MM.1S (cell line): Measurements from ENCODE around the gene SPTBN2.

ENCODE experiments used
- DNase-seq: peaks from one replicate; pipeline ENCODE4 v3.0.0-alpha.2; 2015
- H2AFZ ChIP-seq: fragments of 300-600 bp; sonication (generic); 2 replicates; pipeline ENCODE4 v1.6.0; 2016; ENCODE audit warnings: antibody characterized with exemption, low read length
- H3F3A ChIP-seq: fragments of 300-600 bp; sonication (generic); 2 replicates; pipeline ENCODE4 v1.6.1; 2016; ENCODE audit warnings: mild to moderate bottlenecking, antibody characterized with exemption, low read length, moderate library complexity, mixed read lengths; ENCODE audit not compliant: insufficient read depth
- H3K27ac ChIP-seq: fragments of 300-600 bp; sonication (generic); 2 replicates; pipeline ENCODE4 v1.5.1; 2016; ENCODE audit warnings: mild to moderate bottlenecking, low read length
- H3K27me3 ChIP-seq: fragments of 300-600 bp; sonication (generic); replicated peaks from 2 replicates; pipeline ENCODE4 v1.6.0; 2016; ENCODE audit warnings: low read length; ENCODE audit not compliant: insufficient read depth
- H3K36me3 ChIP-seq: fragments of 300-600 bp; sonication (generic); replicated peaks from 2 replicates; pipeline ENCODE4 v1.6.1; 2016; ENCODE audit warnings: mild to moderate bottlenecking, low read length, mixed read lengths; ENCODE audit not compliant: insufficient read depth
- H3K4me1 ChIP-seq: fragments of 300-600 bp; sonication (generic); 2 replicates; pipeline ENCODE4 v1.6.1; 2016; ENCODE audit warnings: low read length, mixed read lengths
- H3K4me2 ChIP-seq: fragments of 300-600 bp; sonication (generic); 2 replicates; pipeline ENCODE4 v1.6.0; 2016; ENCODE audit warnings: low read depth, low read length
- H3K4me3 ChIP-seq: fragments of 300-600 bp; sonication (generic); 2 replicates; pipeline ENCODE4 v1.5.1; 2016; ENCODE audit warnings: low read length, mixed read lengths
- H3K79me2 ChIP-seq: fragments of 300-600 bp; sonication (generic); 2 replicates; pipeline ENCODE4 v1.6.1; 2016; ENCODE audit warnings: mixed run types, low read length, mixed read lengths
- H3K9ac ChIP-seq: fragments of 300-600 bp; sonication (generic); 2 replicates; pipeline ENCODE4 v1.6.1; 2016; ENCODE audit warnings: low read length, mixed read lengths
- H3K9me2 ChIP-seq: fragments of 300-600 bp; sonication (generic); replicated peaks from 2 replicates; pipeline ENCODE4 v1.6.1; 2016; ENCODE audit warnings: mild to moderate bottlenecking, low read length, mixed read lengths; ENCODE audit not compliant: insufficient read depth
- H3K9me3 ChIP-seq: fragments of 300-600 bp; sonication (generic); replicated peaks from 2 replicates; pipeline ENCODE4 v1.6.1; 2016; ENCODE audit warnings: mild to moderate bottlenecking, low read length, mixed read lengths; ENCODE audit not compliant: insufficient read depth
- H4K20me1 ChIP-seq: fragments of 300-600 bp; sonication (generic); 2 replicates; pipeline ENCODE4 v1.6.1; 2016; ENCODE audit warnings: mild to moderate bottlenecking, low read length, moderate library complexity, mixed read lengths; ENCODE audit not compliant: insufficient read depth
- EZH2 ChIP-seq: fragments of 300-600 bp; sonication (generic); optimal IDR thresholded peaks from 2 replicates; pipeline ENCODE3; 2017; ENCODE audit warnings: low read depth, mild to moderate bottlenecking, antibody characterized with exemption, low read length, mixed read lengths
- EZH2phosphoT487 ChIP-seq: fragments of 300-600 bp; sonication (generic); IDR thresholded peaks from 2 replicates; pipeline ENCODE4 v1.6.1; 2018; ENCODE audit warnings: antibody characterized with exemption, low read length
- TF ChIP-seq, protein P1 (sequence below): fragments of 300-600 bp; sonication (generic); IDR thresholded peaks from 2 replicates; pipeline ENCODE4 v1.5.1; 2016; ENCODE audit warnings: antibody characterized with exemption, low read length, mixed read lengths

SPTBN2 gene

GRCh38 chr11:66752148-66752547 is 23.1 kb upstream of the SPTBN2 start:
- Histone ChIP-seq H3K27ac (no peak overlapping the region), H4K20me1 (no peaks in the 10 kb centered on the region), H2AFZ (no peak overlapping the region), H3F3A (no peaks in the 10 kb centered on the region), H3K9me2 (no peaks in the 10 kb centered on the region), H3K4me3 (no peak overlapping the region), H3K4me2 (no peak overlapping the region), H3K79me2 (peaks cover 47% of the 10 kb centered on the region), H3K27me3 (no peaks in the 10 kb centered on the region), H3K36me3 (no peaks in the 10 kb centered on the region), H3K4me1 (no peaks in the 10 kb centered on the region), H3K9me3 (no peaks in the 10 kb centered on the region), H3K9ac (no peak overlapping the region)
- TF ChIP-seq EZH2 = no peak
- TF ChIP-seq, protein P1, sequence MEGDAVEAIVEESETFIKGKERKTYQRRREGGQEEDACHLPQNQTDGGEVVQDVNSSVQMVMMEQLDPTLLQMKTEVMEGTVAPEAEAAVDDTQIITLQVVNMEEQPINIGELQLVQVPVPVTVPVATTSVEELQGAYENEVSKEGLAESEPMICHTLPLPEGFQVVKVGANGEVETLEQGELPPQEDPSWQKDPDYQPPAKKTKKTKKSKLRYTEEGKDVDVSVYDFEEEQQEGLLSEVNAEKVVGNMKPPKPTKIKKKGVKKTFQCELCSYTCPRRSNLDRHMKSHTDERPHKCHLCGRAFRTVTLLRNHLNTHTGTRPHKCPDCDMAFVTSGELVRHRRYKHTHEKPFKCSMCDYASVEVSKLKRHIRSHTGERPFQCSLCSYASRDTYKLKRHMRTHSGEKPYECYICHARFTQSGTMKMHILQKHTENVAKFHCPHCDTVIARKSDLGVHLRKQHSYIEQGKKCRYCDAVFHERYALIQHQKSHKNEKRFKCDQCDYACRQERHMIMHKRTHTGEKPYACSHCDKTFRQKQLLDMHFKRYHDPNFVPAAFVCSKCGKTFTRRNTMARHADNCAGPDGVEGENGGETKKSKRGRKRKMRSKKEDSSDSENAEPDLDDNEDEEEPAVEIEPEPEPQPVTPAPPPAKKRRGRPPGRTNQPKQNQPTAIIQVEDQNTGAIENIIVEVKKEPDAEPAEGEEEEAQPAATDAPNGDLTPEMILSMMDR = no peak
- TF ChIP-seq EZH2phosphoT487 = no peak
- no peak for DNase-seq

GRCh38 chr11:66749091-66749490 is 20.1 kb upstream of the SPTBN2 start:
- H3F3A ChIP-seq = peaks cover 8% of the 10 kb centered on the region
- DNase-seq = no peak
- H3K9ac ChIP-seq = no peak overlapping the region
- H4K20me1 ChIP-seq = no peaks in the 10 kb centered on the region
- H3K4me2 ChIP-seq = no peak overlapping the region
- no peaks in the 10 kb centered on the region for H3K9me2 ChIP-seq
- no peak overlapping the region for H3K4me3 ChIP-seq
- peaks cover 58% of the 10 kb centered on the region for H3K79me2 ChIP-seq
- H3K9me3 ChIP-seq = no peaks in the 10 kb centered on the region
- H3K27me3 ChIP-seq = no peaks in the 10 kb centered on the region
- H3K36me3 ChIP-seq = no peaks in the 10 kb centered on the region
- TF ChIP-seq, protein P1 = no peak
- TF ChIP-seq EZH2phosphoT487 (no peak), EZH2 (no peak)
- no peaks in the 10 kb centered on the region for H3K4me1 ChIP-seq
- no peak overlapping the region for H2AFZ ChIP-seq
- H3K27ac ChIP-seq = no peak overlapping the region

DNA sequence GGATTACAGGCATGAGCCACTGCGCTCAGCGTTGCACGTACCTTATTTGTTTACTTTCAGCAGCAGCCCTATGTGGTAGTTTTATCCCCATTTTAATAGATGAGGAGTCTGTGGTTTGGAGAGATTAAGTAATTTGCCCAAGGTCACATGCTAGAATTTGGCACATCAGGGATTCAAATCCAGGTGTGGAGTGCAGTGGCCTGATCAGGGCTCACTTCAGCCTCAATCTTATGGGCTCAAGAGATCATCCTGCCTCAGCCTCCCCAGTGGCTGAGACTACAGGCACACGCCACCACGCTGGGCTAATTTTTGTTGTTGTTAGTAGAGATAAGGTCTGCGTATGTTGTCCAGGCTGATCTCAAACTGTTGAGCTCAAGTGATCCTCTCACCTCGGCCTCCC is 18.5 kb upstream of the SPTBN2 start:
- no peak overlapping the region for H3K4me2 ChIP-seq

More for the DNA sequence above, 18.5 kb upstream of the SPTBN2 start:
- Histone ChIP-seq H3K36me3 (no peaks in the 10 kb centered on the region), H3K4me1 (no peaks in the 10 kb centered on the region), H3K9me2 (no peaks in the 10 kb centered on the region), H3K9me3 (no peaks in the 10 kb centered on the region), H3K27ac (no peak overlapping the region), H2AFZ (no peak overlapping the region), H3K4me3 (no peak overlapping the region), H3K79me2 (peaks cover 58% of the 10 kb centered on the region), H3K9ac (no peak overlapping the region), H3F3A (peaks cover 14% of the 10 kb centered on the region), H3K27me3 (no peaks in the 10 kb centered on the region), H4K20me1 (no peaks in the 10 kb centered on the region)
- DNase-seq = no peak
- TF ChIP-seq, protein P1 = no peak
- TF ChIP-seq EZH2 (no peak), EZH2phosphoT487 (no peak)
